Trophoblast cell (in vitro differentiated cells and primary cell): ENCODE measurements around the gene ITPK1.

ENCODE experiments used
- DNase-seq, 2 donors: peaks; one replicate each; pipeline ENCODE4 v3.0.0-alpha.2; 2016
- H2AFZ ChIP-seq: 2 replicates; pipeline ENCODE4 v1.6.1; 2013; ENCODE audit warnings: low read length, moderate library complexity, mild to moderate bottlenecking; ENCODE audit not compliant: insufficient read depth, poor library complexity
- H2AK5ac ChIP-seq: 2 replicates; pipeline ENCODE4 v1.6.1; 2013; ENCODE audit warnings: mild to moderate bottlenecking, low read length
- H2BK120ac ChIP-seq: 2 replicates; pipeline ENCODE4 v1.6.1; 2013; ENCODE audit warnings: low read length, mild to moderate bottlenecking, moderate library complexity; ENCODE audit not compliant: insufficient read depth, poor library complexity
- H2BK12ac ChIP-seq: 2 replicates; pipeline ENCODE4 v1.6.1; 2013; ENCODE audit warnings: mild to moderate bottlenecking, low read length, moderate library complexity
- H2BK5ac ChIP-seq: 2 replicates; pipeline ENCODE4 v1.6.1; 2013; ENCODE audit warnings: low read length, low read depth, moderate library complexity, mild to moderate bottlenecking; ENCODE audit not compliant: poor library complexity
- H3K14ac ChIP-seq: 2 replicates; pipeline ENCODE4 v1.6.1; 2013; ENCODE audit warnings: mild to moderate bottlenecking, low read length
- H3K18ac ChIP-seq: 2 replicates; pipeline ENCODE4 v1.6.1; 2013; ENCODE audit warnings: mild to moderate bottlenecking, low read length
- H3K23ac ChIP-seq: 2 replicates; pipeline ENCODE4 v1.6.1; 2013; ENCODE audit warnings: low read length
- H3K27ac ChIP-seq: 2 replicates; pipeline ENCODE4 v1.5.1; 2013; ENCODE audit warnings: low read depth, mild to moderate bottlenecking, inconsistent platforms, low read length, moderate library complexity
- H3K27me3 ChIP-seq: 2 replicates; pipeline ENCODE4 v1.6.1; 2013; ENCODE audit warnings: inconsistent platforms, mild to moderate bottlenecking, low read length, moderate library complexity; ENCODE audit not compliant: insufficient read depth
- H3K36me3 ChIP-seq, 2 experiments: 1 replicate in 1 of 2; 2 replicates in 1 of 2; pipeline ENCODE4 v1.6.1; 2013; ENCODE audit warnings: low read length in 2 of 2, mild to moderate bottlenecking in 2 of 2, moderate library complexity in 1 of 2; ENCODE audit not compliant: insufficient read depth in 2 of 2, control insufficient read depth in 1 of 2
- H3K4ac ChIP-seq: 2 replicates; pipeline ENCODE4 v1.6.1; 2013; ENCODE audit warnings: low read depth, mild to moderate bottlenecking, low read length, moderate library complexity
- H3K4me1 ChIP-seq, 2 experiments: 1 replicate in 1 of 2; 2 replicates in 1 of 2; pipeline ENCODE4 v1.6.1; 2013; ENCODE audit warnings: low read length in 2 of 2, mild to moderate bottlenecking in 2 of 2, moderate library complexity in 1 of 2; ENCODE audit not compliant: insufficient read depth in 2 of 2, control insufficient read depth in 1 of 2
- H3K4me2 ChIP-seq: 2 replicates; pipeline ENCODE4 v1.6.1; 2013; ENCODE audit warnings: inconsistent platforms, mild to moderate bottlenecking, low read length, moderate library complexity
- H3K4me3 ChIP-seq: 2 replicates; pipeline ENCODE4 v1.5.1; 2013; ENCODE audit warnings: mild to moderate bottlenecking, low read depth, low read length, inconsistent platforms
- H3K79me1 ChIP-seq: one replicate; pipeline ENCODE4 v1.6.1; 2013; ENCODE audit warnings: low read length
- H3K79me2 ChIP-seq: 2 replicates; pipeline ENCODE4 v1.6.1; 2013; ENCODE audit warnings: low read length, mild to moderate bottlenecking; ENCODE audit not compliant: control insufficient read depth, insufficient read depth, poor library complexity
- H3K9ac ChIP-seq: 2 replicates; pipeline ENCODE4 v1.6.1; 2013; ENCODE audit warnings: mild to moderate bottlenecking, low read length
- H3K9me3 ChIP-seq: 2 replicates; pipeline ENCODE4 v1.6.1; 2013; ENCODE audit warnings: low read depth, mild to moderate bottlenecking, control low read depth, inconsistent platforms, low read length; ENCODE audit not compliant: insufficient read depth
- H4K12ac ChIP-seq: 2 replicates; pipeline ENCODE4 v1.6.1; 2013; ENCODE audit warnings: low read depth, mild to moderate bottlenecking, low read length, moderate library complexity
- H4K8ac ChIP-seq: 2 replicates; pipeline ENCODE4 v1.6.1; 2013; ENCODE audit warnings: low read depth, mild to moderate bottlenecking, low read length, moderate library complexity
- H4K91ac ChIP-seq: one replicate; pipeline ENCODE4 v1.6.1; 2013; ENCODE audit warnings: low read depth, mild to moderate bottlenecking, low read length, moderate library complexity
- WGBS: extraction: QIAGEN DNeasy Blood & Tissue Kit; methylation state at CpG from one replicate; pipeline ENCODE4 v1.1.7; 2013; ENCODE audit warnings: missing lambda C conversion rate; ENCODE audit not compliant: insufficient read length, insufficient coverage; ENCODE audit errors: extremely low coverage; 5-methylcytosine and 5-hydroxymethylcytosine counted together

Gene ITPK1

DNA sequence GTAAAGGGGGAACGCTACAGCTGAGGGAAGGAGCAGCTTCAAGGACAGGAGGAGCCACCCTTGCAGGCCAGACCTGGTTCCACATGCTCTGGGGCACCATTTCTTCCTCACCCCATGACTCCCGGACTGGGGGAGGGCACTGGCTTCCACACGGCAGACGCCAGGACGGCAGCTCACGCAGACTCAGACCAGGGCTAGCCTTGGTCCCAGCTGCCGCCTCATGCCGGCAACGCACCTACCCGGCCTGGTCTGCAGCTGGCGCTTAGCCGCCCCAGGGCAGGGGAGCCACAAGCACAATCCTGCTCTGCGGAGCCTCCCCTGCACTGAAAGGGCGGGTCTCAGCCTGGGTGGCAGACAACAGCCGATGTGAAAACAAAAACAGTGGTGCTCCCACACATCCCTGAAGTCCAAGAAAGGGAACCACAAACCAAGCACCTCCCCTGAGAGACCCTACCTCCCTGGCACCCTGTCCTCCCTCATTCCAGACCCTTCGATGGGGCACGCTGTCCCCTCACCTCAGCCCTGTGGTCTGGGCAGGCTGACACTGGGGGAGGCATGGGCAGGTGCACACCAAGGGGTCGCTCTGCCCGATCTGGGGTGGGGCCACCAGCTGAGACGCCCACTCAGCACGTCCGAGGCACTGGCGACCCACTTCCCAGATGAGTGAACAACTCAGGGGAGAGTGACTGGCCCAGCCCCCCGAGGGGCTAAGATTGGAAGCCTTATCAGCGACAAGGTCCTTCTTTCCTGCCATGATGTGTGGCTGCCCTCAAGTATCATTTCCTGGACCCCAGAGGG is 127.8 kb downstream of the ITPK1 start:
- H2BK5ac ChIP-seq: no peak overlapping the region
- no peaks in the 10 kb centered on the region for H3K9me3 ChIP-seq
- no peak overlapping the region for H4K8ac ChIP-seq
- H3K18ac ChIP-seq: no peak overlapping the region
- H3K79me2 ChIP-seq: no peaks in the 10 kb centered on the region
- DNase-seq: no peak
- H3K36me3 ChIP-seq: no peaks in the 10 kb centered on the region
- H3K14ac ChIP-seq: no peak overlapping the region
- no peak overlapping the region for H4K91ac ChIP-seq
- WGBS: no CpG with 5 or more reads among the region's 25 CpGs
- H3K4me3 ChIP-seq: no peak overlapping the region
- H4K12ac ChIP-seq: no peak overlapping the region
- no peak overlapping the region for H2BK12ac ChIP-seq
- no peak overlapping the region for H3K23ac ChIP-seq
- H3K27ac ChIP-seq: no peak overlapping the region
- no peaks in the 10 kb centered on the region for H3K79me1 ChIP-seq
- no peak overlapping the region for H2BK120ac ChIP-seq
- H2AFZ ChIP-seq: no peak overlapping the region
- H3K4me1 ChIP-seq: no peaks in the 10 kb centered on the region
- no peaks in the 10 kb centered on the region for H3K27me3 ChIP-seq
- H3K9ac ChIP-seq: no peak overlapping the region
- H3K4me2 ChIP-seq: no peak overlapping the region
- no peak overlapping the region for H2AK5ac ChIP-seq
- no peak overlapping the region for H3K4ac ChIP-seq

DNA sequence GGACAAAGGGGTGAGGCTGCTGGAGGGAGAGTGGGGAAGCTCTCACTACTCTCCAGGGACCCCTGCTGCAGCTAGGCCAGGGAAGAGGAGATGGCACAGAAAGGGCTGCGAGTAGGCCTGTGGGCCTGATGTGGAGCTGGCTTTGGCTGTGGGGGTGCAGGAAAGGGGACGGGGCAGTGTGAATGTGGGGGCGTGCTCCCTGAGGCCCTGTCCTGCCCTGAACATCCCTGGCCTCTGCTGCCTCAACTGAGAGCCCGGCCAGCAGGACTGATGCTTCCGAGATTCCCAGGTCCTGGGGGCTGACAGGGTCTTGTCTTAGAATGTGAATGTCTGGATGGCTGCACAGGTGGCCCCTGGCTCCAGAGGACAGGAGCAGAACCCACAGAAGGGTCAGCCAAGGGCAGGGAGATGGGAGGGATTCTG is 128.6 kb downstream of the ITPK1 start:
- Histone ChIP-seq H3K4me2 (no peak overlapping the region), H4K91ac (no peak overlapping the region), H3K4ac (no peak overlapping the region), H2BK12ac (no peak overlapping the region), H2BK5ac (no peak overlapping the region), H4K8ac (no peak overlapping the region), H3K79me1 (no peaks in the 10 kb centered on the region), H3K9me3 (no peaks in the 10 kb centered on the region), H2AK5ac (no peak overlapping the region), H4K12ac (no peak overlapping the region), H3K9ac (no peak overlapping the region), H2AFZ (no peak overlapping the region), H3K18ac (no peak overlapping the region), H2BK120ac (no peak overlapping the region), H3K27me3 (no peaks in the 10 kb centered on the region), H3K79me2 (no peaks in the 10 kb centered on the region), H3K4me3 (no peak overlapping the region), H3K4me1 (peaks cover 0 to 2% of the 10 kb centered on the region in 2 experiments), H3K27ac (no peak overlapping the region), H3K36me3 (no peaks in the 10 kb centered on the region), H3K14ac (no peak overlapping the region), H3K23ac (no peak overlapping the region)
- DNase-seq: no peak
- no CpG with 5 or more reads among the region's 5 CpGs for WGBS

DNA sequence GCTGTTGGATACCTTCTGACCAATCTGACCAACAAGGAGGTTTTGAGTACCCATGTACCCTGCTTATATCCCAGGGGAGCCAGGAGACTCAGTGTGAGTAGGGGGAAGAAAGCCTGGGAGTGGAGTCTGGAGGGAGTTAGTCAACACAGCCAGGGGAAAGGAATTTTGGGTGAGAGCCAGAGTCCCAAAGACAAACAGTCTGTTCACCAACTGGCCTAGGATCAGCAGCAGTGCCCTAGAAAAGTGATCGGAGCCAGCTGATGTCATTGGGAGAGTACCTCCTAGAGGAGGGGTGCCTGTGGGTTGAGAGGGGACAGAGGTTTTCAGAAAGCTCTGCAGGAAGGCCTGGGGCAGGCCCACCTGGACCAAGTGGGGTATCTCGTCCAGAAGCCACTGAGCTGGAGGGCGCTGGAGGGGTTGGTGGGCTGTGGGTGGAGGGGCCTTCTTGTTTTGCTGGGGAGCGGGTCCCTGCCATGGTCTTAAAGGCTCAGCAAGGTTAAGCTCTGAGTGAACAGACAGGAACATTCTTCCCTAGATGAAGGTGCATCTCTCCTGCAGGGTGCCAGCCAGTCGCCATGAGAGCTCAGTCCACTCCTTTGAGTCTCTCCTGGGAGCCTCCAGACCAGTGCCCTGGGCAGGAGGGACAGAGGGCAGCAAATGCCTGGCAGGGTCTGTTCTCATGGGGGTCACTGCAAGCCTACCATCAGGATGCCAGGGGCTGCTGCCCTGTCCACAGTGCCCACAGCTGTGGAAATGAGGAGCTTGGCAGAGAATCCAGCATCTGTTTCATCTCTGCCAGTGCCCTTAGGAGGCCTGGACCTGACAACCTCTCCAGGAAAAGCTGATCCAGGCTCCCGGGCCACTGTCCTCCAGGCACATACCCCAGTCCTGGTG is 129.2 kb downstream of the ITPK1 start:
- no peak overlapping the region for H3K9ac ChIP-seq
- H3K9me3 ChIP-seq: peaks cover 5% of the 10 kb centered on the region
- no peak overlapping the region for H2BK5ac ChIP-seq
- WGBS: no CpG with 5 or more reads among the region's 6 CpGs
- peaks cover 0 to 4% of the 10 kb centered on the region in 2 experiments for H3K36me3 ChIP-seq
- H3K79me2 ChIP-seq: no peaks in the 10 kb centered on the region
- no peak overlapping the region for H4K91ac ChIP-seq
- DNase-seq: no peak
- H4K8ac ChIP-seq: no peak overlapping the region
- no peak overlapping the region for H3K14ac ChIP-seq
- H2BK12ac ChIP-seq: no peak overlapping the region
- no peak overlapping the region for H4K12ac ChIP-seq
- no peak overlapping the region for H3K4me2 ChIP-seq
- H3K4me1 ChIP-seq: peaks cover 0 to 2% of the 10 kb centered on the region in 2 experiments
- H3K27ac ChIP-seq: no peak overlapping the region
- H3K4ac ChIP-seq: no peak overlapping the region
- H3K4me3 ChIP-seq: no peak overlapping the region
- H3K79me1 ChIP-seq: no peaks in the 10 kb centered on the region
- H2AK5ac ChIP-seq: no peak overlapping the region
- H3K27me3 ChIP-seq: no peaks in the 10 kb centered on the region
- H3K18ac ChIP-seq: no peak overlapping the region
- no peak overlapping the region for H3K23ac ChIP-seq
- no peak overlapping the region for H2AFZ ChIP-seq
- no peak overlapping the region for H2BK120ac ChIP-seq

DNA sequence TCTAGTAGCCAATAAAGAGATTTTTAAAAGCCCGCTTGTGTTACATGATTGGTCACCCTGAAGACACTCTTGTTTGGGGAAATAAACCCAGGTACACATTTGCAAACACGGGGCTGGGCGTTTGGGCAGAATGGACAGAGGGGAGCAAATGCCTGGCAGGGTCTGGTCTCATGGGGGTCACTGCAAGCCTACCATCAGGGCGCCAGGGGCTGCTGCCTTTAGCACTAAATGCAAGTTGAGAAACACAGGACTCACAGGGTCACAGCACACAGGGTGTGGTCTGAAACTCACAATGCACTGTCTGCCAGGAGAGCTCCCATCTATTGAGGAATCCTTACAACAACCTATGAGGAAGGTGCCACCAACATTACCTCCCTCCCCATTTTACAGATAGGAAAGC is 130.2 kb downstream of the ITPK1 start:
- H2BK12ac ChIP-seq: no peak overlapping the region
- H4K91ac ChIP-seq: no peak overlapping the region
- H4K8ac ChIP-seq: no peak overlapping the region
- H3K9ac ChIP-seq: no peak overlapping the region
- peaks cover 0 to 2% of the 10 kb centered on the region in 2 experiments for H3K4me1 ChIP-seq
- H3K36me3 ChIP-seq: peaks cover 3 to 4% of the 10 kb centered on the region in 2 experiments
- no peak for DNase-seq
- H3K4me2 ChIP-seq: no peak overlapping the region
- H2BK5ac ChIP-seq: no peak overlapping the region
- no peak overlapping the region for H3K4me3 ChIP-seq
- WGBS: no CpG with 5 or more reads among the region's 4 CpGs
- no peak overlapping the region for H2BK120ac ChIP-seq
- H3K9me3 ChIP-seq: peaks cover 5% of the 10 kb centered on the region
- no peak overlapping the region for H3K18ac ChIP-seq
- no peak overlapping the region for H3K4ac ChIP-seq
- H3K23ac ChIP-seq: no peak overlapping the region
- H3K79me2 ChIP-seq: no peaks in the 10 kb centered on the region
- H3K79me1 ChIP-seq: no peaks in the 10 kb centered on the region
- H2AK5ac ChIP-seq: no peak overlapping the region
- H3K27me3 ChIP-seq: no peaks in the 10 kb centered on the region
- H2AFZ ChIP-seq: no peak overlapping the region
- no peak overlapping the region for H3K14ac ChIP-seq
- no peak overlapping the region for H4K12ac ChIP-seq
- no peak overlapping the region for H3K27ac ChIP-seq
